Epithelial cell of prostate (primary cell): ENCODE measurements around the gene LHX2.

Source experiments
- DNase-seq: peaks from one replicate; pipeline ENCODE4 v3.0.0-alpha.2; 2011; ENCODE audit warnings: low read depth, low spot score
- H3K27ac ChIP-seq: fragments of 450-650 bp; 2 replicates; pipeline ENCODE4 v1.5.1; 2017; ENCODE audit warnings: mild to moderate bottlenecking

Gene LHX2

GRCh38 chr9:123998970-123999621 lies 12.5 kb upstream of the LHX2 start:
- H3K27ac ChIP-seq = no peak overlapping the region
- no peak for DNase-seq

GRCh38 chr9:123999661-124000060 lies 11.9 kb upstream of the LHX2 start:
- no peak overlapping the region for H3K27ac ChIP-seq
- DNase-seq = no peak

- DNase-seq = no peak
- no peak overlapping the region for H3K27ac ChIP-seq
Observed at GRCh38 chr9:124000161-124000783, 11.3 kb upstream of the LHX2 start.

- H3K27ac ChIP-seq = no peak overlapping the region
- no peak for DNase-seq
Observed at GRCh38 chr9:124000784-124001457, 10.6 kb upstream of the LHX2 start.

- no peak for DNase-seq
Observed at GRCh38 chr9:124001458-124001799, 10.1 kb upstream of the LHX2 start.

GRCh38 chr9:124001866-124002525 lies 9.6 kb upstream of the LHX2 start:
- no peak overlapping the region for H3K27ac ChIP-seq
- no peak for DNase-seq

More at GRCh38 chr9:124001458-124001799, 10.1 kb upstream of the LHX2 start:
- H3K27ac ChIP-seq = no peak overlapping the region

- DNase-seq = no peak
Observed at GRCh38 chr9:124003636-124004349, 7.8 kb upstream of the LHX2 start.

GRCh38 chr9:124004593-124004992 lies 7.0 kb upstream of the LHX2 start:
- no peak for DNase-seq
- no peak overlapping the region for H3K27ac ChIP-seq

More at GRCh38 chr9:124003636-124004349, 7.8 kb upstream of the LHX2 start:
- H3K27ac ChIP-seq = no peak overlapping the region

GRCh38 chr9:124005029-124005771 lies 6.4 kb upstream of the LHX2 start:
- no peak overlapping the region for H3K27ac ChIP-seq
- DNase-seq = no peak

GRCh38 chr9:124006448-124007361 lies 4.9 kb upstream of the LHX2 start:
- H3K27ac ChIP-seq = no peak overlapping the region
- no peak for DNase-seq

GRCh38 chr9:124007565-124008302 lies 3.8 kb upstream of the LHX2 start:
- no peak overlapping the region for H3K27ac ChIP-seq
- DNase-seq = no peak

- no peak overlapping the region for H3K27ac ChIP-seq
Observed at GRCh38 chr9:124008303-124008693, 3.3 kb upstream of the LHX2 start.

GRCh38 chr9:124008694-124009530 lies 2.7 kb upstream of the LHX2 start:
- H3K27ac ChIP-seq = no peak overlapping the region
- no peak for DNase-seq

More at GRCh38 chr9:124008303-124008693, 3.3 kb upstream of the LHX2 start:
- DNase-seq = no peak

GRCh38 chr9:124009531-124010217 lies 1.9 kb upstream of the LHX2 start:
- no peak overlapping the region for H3K27ac ChIP-seq
- DNase-seq = no peak

- no peak overlapping the region for H3K27ac ChIP-seq
- DNase-seq = no peak
Observed at GRCh38 chr9:124010303-124010664, 1.3 kb upstream of the LHX2 start.

GRCh38 chr9:124010665-124011321 lies 775 bp upstream of the LHX2 start:
- no peak for DNase-seq

More at GRCh38 chr9:124010665-124011321, 775 bp upstream of the LHX2 start:
- no peak overlapping the region for H3K27ac ChIP-seq
